ENCODE measurements around the gene ZNF429. TPM values are rescaled to one million over a fixed set of nuclear protein-coding genes. Genes with fewer than 3 reads are reported as not detected.
"Not testable (repeated sequence)": the region's sequence is repeated elsewhere in the genome, so short reads cannot be mapped to it uniquely, and the experiment has no call there.

ZNF429 gene
- total and polyA plus RNA-seq, 2 experiments from 2014 or later, result 12.8 to 19.9 TPM

- DNase-seq (ENCODE audit: low spot score), result no peak
- no peak overlapping the region for H3K4me3 ChIP-seq
- H3K27me3 ChIP-seq, result no peaks in the 10 kb centered on the region
- H4K20me1 ChIP-seq (ENCODE audit: insufficient read depth, poor library complexity, severe bottlenecking), result no peaks in the 10 kb centered on the region
- H3K9me3 ChIP-seq (ENCODE audit: low read depth), result no peaks in the 10 kb centered on the region
- no peaks in the 10 kb centered on the region for H3K36me3 ChIP-seq (replicated peaks; ENCODE audit: insufficient read depth, low read depth)
- H3K4me1 ChIP-seq (ENCODE audit: insufficient read depth), result no peaks in the 10 kb centered on the region
- 84% methylated on average over 2 of the region's 2 CpGs for WGBS (ENCODE audit: low lambda C conversion rate, missing lambda C conversion rate)
- H3K27ac ChIP-seq, result no peak overlapping the region
- H2AFZ ChIP-seq, result no peak overlapping the region
- no peak overlapping the region for H3K4me2 ChIP-seq
- TF ChIP-seq EZH2 (IDR thresholded peaks at IDR 0.05; ENCODE audit: borderline replicate concordance) (no peak), CTCF (IDR thresholded peaks at IDR 0.05; ENCODE audit: poor library complexity) (no peak), EZH2phosphoT487 (IDR thresholded peaks at IDR 0.05; ENCODE audit: low read depth, severe bottlenecking, unreplicated experiment) (no peak)
- H3K79me2 ChIP-seq, result no peaks in the 10 kb centered on the region
- H3K9me2 ChIP-seq (replicated peaks; ENCODE audit: insufficient read depth), result no peaks in the 10 kb centered on the region
Measured at GRCh38 chr19:21559444-21559843, 54.0 kb downstream of the ZNF429 start.

GRCh38 chr19:21564406-21564805 lies 59.0 kb downstream of the ZNF429 start:
- H3K79me2 ChIP-seq, result no peaks in the 10 kb centered on the region
- TF ChIP-seq CTCF (IDR thresholded peaks at IDR 0.05; ENCODE audit: poor library complexity), result no peak
- TF ChIP-seq EZH2 (IDR thresholded peaks at IDR 0.05; ENCODE audit: borderline replicate concordance), result no peak
- TF ChIP-seq EZH2phosphoT487 (IDR thresholded peaks at IDR 0.05; ENCODE audit: low read depth, severe bottlenecking, unreplicated experiment), result no peak
- H3K27ac ChIP-seq, result peak overlapping the region; percentile 40
- no peak overlapping the region for H3K4me2 ChIP-seq
- H3K27me3 ChIP-seq, result no peaks in the 10 kb centered on the region
- H3K4me1 ChIP-seq (ENCODE audit: insufficient read depth), result no peaks in the 10 kb centered on the region
- H3K9me3 ChIP-seq (ENCODE audit: low read depth), result no peaks in the 10 kb centered on the region
- H3K9me2 ChIP-seq (replicated peaks; ENCODE audit: insufficient read depth), result no peaks in the 10 kb centered on the region
- no peaks in the 10 kb centered on the region for H4K20me1 ChIP-seq (ENCODE audit: insufficient read depth, poor library complexity, severe bottlenecking)
- DNase-seq (ENCODE audit: low spot score), result no peak
- H3K36me3 ChIP-seq (replicated peaks; ENCODE audit: insufficient read depth, low read depth), result no peaks in the 10 kb centered on the region
- H2AFZ ChIP-seq, result no peak overlapping the region
- whole genome bisulfite sequencing (ENCODE audit: low lambda C conversion rate, missing lambda C conversion rate), result 50% methylated on average over 1 of the region's 1 CpG
- H3K4me3 ChIP-seq, result no peak overlapping the region

- Histone ChIP-seq H3K4me2 (no peak overlapping the region), H3K36me3 (replicated peaks; ENCODE audit: insufficient read depth, low read depth) (no peaks in the 10 kb centered on the region), H4K20me1 (ENCODE audit: insufficient read depth, poor library complexity, severe bottlenecking) (no peaks in the 10 kb centered on the region), H3K9me3 (ENCODE audit: low read depth) (no peaks in the 10 kb centered on the region), H3K79me2 (no peaks in the 10 kb centered on the region), H3K27ac (no peak overlapping the region), H2AFZ (no peak overlapping the region), H3K9me2 (replicated peaks; ENCODE audit: insufficient read depth) (no peaks in the 10 kb centered on the region), H3K4me1 (ENCODE audit: insufficient read depth) (no peaks in the 10 kb centered on the region), H3K4me3 (no peak overlapping the region), H3K27me3 (no peaks in the 10 kb centered on the region)
- WGBS (ENCODE audit: low lambda C conversion rate, missing lambda C conversion rate), result 53% methylated on average over 3 of the region's 3 CpGs
- TF ChIP-seq CTCF (IDR thresholded peaks at IDR 0.05; ENCODE audit: poor library complexity) (no peak), EZH2phosphoT487 (IDR thresholded peaks at IDR 0.05; ENCODE audit: low read depth, severe bottlenecking, unreplicated experiment) (no peak)
- no peak for DNase-seq (ENCODE audit: low spot score)
Measured at GRCh38 chr19:21566073-21566472, 60.7 kb downstream of the ZNF429 start.

GRCh38 chr19:21567806-21568205 lies 62.4 kb downstream of the ZNF429 start:
- H3K9me3 ChIP-seq (ENCODE audit: low read depth); H3K9me2 ChIP-seq (replicated peaks; ENCODE audit: insufficient read depth); H3K79me2 ChIP-seq; H3K4me3 ChIP-seq; H3K4me1 ChIP-seq (ENCODE audit: insufficient read depth); H2AFZ ChIP-seq; H3K36me3 ChIP-seq (replicated peaks; ENCODE audit: insufficient read depth, low read depth); H3K27ac ChIP-seq; H3K4me2 ChIP-seq; H4K20me1 ChIP-seq (ENCODE audit: insufficient read depth, poor library complexity, severe bottlenecking); DNase-seq (ENCODE audit: low spot score); H3K27me3 ChIP-seq: not testable (repeated sequence)
- WGBS (ENCODE audit: low lambda C conversion rate, missing lambda C conversion rate), result 77% methylated on average over 4 of the region's 4 CpGs

Measured in hepatocyte (in vitro differentiated cells).